GM12873 (cell line): Measurements from ENCODE around the gene ZNF24.
A peak's percentile ranks its signal among the peaks of the same experiment; 100 is the strongest.

Source experiments
- CTCF ChIP-seq: IDR thresholded peaks from 2 replicates; pipeline ENCODE4 v1.5.1; 2012; ENCODE audit warnings: low read depth, mild to moderate bottlenecking, moderate library complexity, low read length, control low read depth; ENCODE audit not compliant: insufficient read depth; ENCODE audit errors: missing control alignments

ZNF24 gene

GRCh38 chr18:35371412-35372195, 27.4 kb upstream of the ZNF24 start:
- no peak for TF ChIP-seq CTCF

- TF ChIP-seq CTCF: no peak
These were observed 24.9 kb upstream of the ZNF24 start for GRCh38 chr18:35369126-35369525.

GRCh38 chr18:35368595-35368994, 24.4 kb upstream of the ZNF24 start:
- TF ChIP-seq CTCF: no peak

- TF ChIP-seq CTCF: no peak
These were observed 18.3 kb upstream of the ZNF24 start for GRCh38 chr18:35362531-35362930.

GRCh38 chr18:35361570-35362321, 17.5 kb upstream of the ZNF24 start:
- TF ChIP-seq CTCF: no peak

- peak; percentile 77 for TF ChIP-seq CTCF
These were observed 11.0 kb upstream of the ZNF24 start for GRCh38 chr18:35355140-35355618.

- TF ChIP-seq CTCF: no peak
These were observed 8.6 kb upstream of the ZNF24 start for GRCh38 chr18:35352778-35353177.
